Lung (tissue), 12 donors: ENCODE measurements around the gene KANK2. TPM values are rescaled to one million over a fixed set of nuclear protein-coding genes. Genes with fewer than 3 reads are reported as not detected.
"Not testable (repeated sequence)": the region's sequence is repeated elsewhere in the genome, so short reads cannot be mapped to it uniquely, and the experiment has no call there.

Experiments
- ATAC-seq: fragments of 200-7000 bp; cut with Tn5 transposase; one replicate; pipeline ENCODE4 v1.9.1; 2020; ENCODE audit warnings: moderate number of reproducible peaks; ENCODE audit not compliant: insufficient read depth, low FRiP score
- DNase-seq, 3 donors: peaks; one replicate each; pipeline ENCODE4 v3.0.0-alpha.2; 2013 to 2017
- H3K27ac ChIP-seq, 2 donors: one replicate each; pipeline ENCODE4 v1.5.1; 2013; ENCODE audit warnings: mild to moderate bottlenecking in 2 of 2, moderate library complexity in 2 of 2, control low read depth in 1 of 2, inconsistent platforms in 1 of 2, low read depth in 1 of 2, low read length in 1 of 2
- H3K27me3 ChIP-seq, 3 donors: one replicate each; pipeline ENCODE4 v1.5.1; 2013; ENCODE audit warnings: low read length in 2 of 3; ENCODE audit not compliant: control insufficient read depth in 3 of 3, insufficient read depth in 3 of 3
- H3K36me3 ChIP-seq, 4 donors: one replicate each; pipeline ENCODE4 v1.5.1; 2013; ENCODE audit warnings: low read length in 4 of 4, mild to moderate bottlenecking in 1 of 4, moderate library complexity in 1 of 4; ENCODE audit not compliant: control insufficient read depth in 4 of 4, insufficient read depth in 4 of 4
- H3K4me1 ChIP-seq, 5 donors: one replicate each; pipeline ENCODE4 v1.5.1; 2013; ENCODE audit warnings: low read length in 5 of 5, mild to moderate bottlenecking in 2 of 5, moderate library complexity in 1 of 5; ENCODE audit not compliant: control insufficient read depth in 5 of 5, insufficient read depth in 5 of 5
- H3K4me3 ChIP-seq: one replicate; pipeline ENCODE4 v1.5.1; 2013; ENCODE audit warnings: mild to moderate bottlenecking, control low read depth, moderate library complexity
- H3K9ac ChIP-seq, 2 donors: one replicate each; pipeline ENCODE4 v1.5.1; 2013; ENCODE audit warnings: low read length in 2 of 2, control low read depth in 1 of 2; ENCODE audit not compliant: insufficient read depth in 1 of 2
- H3K9me3 ChIP-seq, 4 donors: one replicate each; pipeline ENCODE4 v1.5.1; 2013; ENCODE audit warnings: low read length in 3 of 4, mild to moderate bottlenecking in 1 of 4, moderate library complexity in 1 of 4; ENCODE audit not compliant: control insufficient read depth in 4 of 4, insufficient read depth in 3 of 4
- CTCF ChIP-seq: IDR thresholded peaks from 2 replicates; pipeline ENCODE4 v1.5.1; 2012; ENCODE audit warnings: mild to moderate bottlenecking; ENCODE audit errors: control extremely low read depth, extremely low read depth
- WGBS, 2 donors: extraction: QIAGEN DNeasy Blood & Tissue Kit; methylation state at CpG; one replicate each; pipeline ENCODE4 v1.1.7; 2013; 5-methylcytosine and 5-hydroxymethylcytosine counted together
- polyA plus RNA-seq, 2 donors: library from polyadenylated mRNA; stranded (reverse); fragments of 200-250 nt; gene quantifications; one replicate each; pipeline ENCODE4 v1.2.1, GENCODE V29; 2013
- total RNA-seq, 2 donors: library from RNA; depleted of rRNA in 1 of 2; stranded (reverse); fragments of >200 nt in 1 of 2; gene quantifications; one replicate each; pipeline ENCODE4 v1.2.1, GENCODE V29; 2014 to 2021
- donor health status: control.
- donor health status: control.
- donor health status: Bipolar disorder and iron deficiency.
- donor health status: healthy.
- donor health status: DM: yes; HTN: yes; CAD: no.

KANK2 gene
- total and polyA plus RNA-seq, 4 donors = 90.1 to 164 (median 113) TPM

GRCh38 chr19:11142528-11143171 is 54.7 kb downstream of the KANK2 start:
- TF ChIP-seq CTCF = no peak
- ATAC-seq = peak; percentile 63
- 6 to 10% methylated on average over 22 of the region's 22 CpGs for WGBS, 2 donors
- Histone ChIP-seq H3K27me3 (no peaks in the 10 kb centered on the region), H3K9ac (peak overlapping the region; percentile 17 to 75), H3K36me3 (peaks cover 0 to 3% (median 0%) of the 10 kb centered on the region in 4 donors), H3K4me3 (no peak overlapping the region), H3K27ac (peak overlapping the region; percentile 99), H3K9me3 (peaks cover 0 to 3% (median 0%) of the 10 kb centered on the region in 4 donors), H3K4me1 (peaks cover 6 to 57% (median 34%) of the 10 kb centered on the region in 5 donors)
- DNase-seq = peak; percentile 95 to 97 (median 97)

- DNase-seq (peak in 1 of 3 donors; percentile 19), ATAC-seq (no peak)
- Histone ChIP-seq H3K27ac (peak overlapping the region; percentile 60 to 91), H3K9ac (no peak overlapping the region), H3K27me3 (no peaks in the 10 kb centered on the region), H3K9me3 (peaks cover 0 to 3% (median 0%) of the 10 kb centered on the region in 4 donors), H3K4me3 (no peak overlapping the region), H3K4me1 (peaks cover 6 to 60% (median 34%) of the 10 kb centered on the region in 5 donors), H3K36me3 (peaks cover 0 to 3% (median 0%) of the 10 kb centered on the region in 4 donors)
- TF ChIP-seq CTCF = no peak
- WGBS, 2 donors = 69 to 77% methylated on average over 9 of the region's 9 CpGs
Measured at GRCh38 chr19:11141937-11142527, 55.3 kb downstream of the KANK2 start.

GRCh38 chr19:11140896-11141295 is 56.4 kb downstream of the KANK2 start:
- Histone ChIP-seq H3K27ac (no peak overlapping the region), H3K27me3 (no peaks in the 10 kb centered on the region), H3K4me1 (peaks cover 6 to 64% (median 38%) of the 10 kb centered on the region in 5 donors), H3K36me3 (no peaks in the 10 kb centered on the region), H3K9me3 (peaks cover 0 to 3% (median 0%) of the 10 kb centered on the region in 4 donors), H3K9ac (no peak overlapping the region), H3K4me3 (no peak overlapping the region)
- no peak for DNase-seq
- no peak for ATAC-seq
- 86 to 91% methylated on average over 9 of the region's 9 CpGs for WGBS, 2 donors
- no peak for TF ChIP-seq CTCF

- H3K4me3 ChIP-seq, H3K36me3 ChIP-seq, H3K27me3 ChIP-seq, DNase-seq, ATAC-seq, H3K9ac ChIP-seq, H3K9me3 ChIP-seq: not testable (repeated sequence)
- WGBS, 2 donors = 74 to 90% methylated on average over 10 of the region's 10 CpGs
- Histone ChIP-seq H3K27ac (peak overlapping the region; percentile 86 to 91), H3K4me1 (peaks cover 6 to 61% (median 36%) of the 10 kb centered on the region in 5 donors)
Measured at GRCh38 chr19:11140023-11140538, 57.3 kb downstream of the KANK2 start.
